HG03108 (cell line): ENCODE data around the gene PNMA6E.

ENCODE experiments used
- ATAC-seq: cut with Tn5 transposase; IDR thresholded peaks from one replicate; pipeline ENCODE4 v1.9.1; 2021; ENCODE audit warnings: moderate library complexity; ENCODE audit not compliant: unreplicated experiment

Gene PNMA6E

GRCh38 chrX:153361781-153362397 lies 39.3 kb downstream of the PNMA6E start:
- no peak for ATAC-seq

GRCh38 chrX:153357877-153358276 lies 43.3 kb downstream of the PNMA6E start:
- ATAC-seq = no peak

- no peak for ATAC-seq
Measured at GRCh38 chrX:153353416-153353815, 47.7 kb downstream of the PNMA6E start.

- ATAC-seq = no peak
Measured at GRCh38 chrX:153352858-153353257, 48.3 kb downstream of the PNMA6E start.

- ATAC-seq = no peak
Measured at GRCh38 chrX:153351981-153352380, 49.2 kb downstream of the PNMA6E start.

GRCh38 chrX:153349952-153350351 lies 51.2 kb downstream of the PNMA6E start:
- ATAC-seq = no peak

GRCh38 chrX:153348421-153348820 lies 52.7 kb downstream of the PNMA6E start:
- ATAC-seq = no peak

GRCh38 chrX:153347530-153347929 lies 53.6 kb downstream of the PNMA6E start:
- no peak for ATAC-seq
